GM19324 (cell line): ENCODE results near the gene GPR17.

ENCODE experiments used
- ATAC-seq: cut with Tn5 transposase; IDR thresholded peaks from one replicate; pipeline ENCODE4 v1.9.1; 2021; ENCODE audit warnings: mild to moderate bottlenecking, moderate library complexity; ENCODE audit not compliant: unreplicated experiment, low FRiP score

The GPR17 gene

GRCh38 chr2:127664065-127664894 is 18.3 kb downstream of the GPR17 start:
- ATAC-seq = no peak

- no peak for ATAC-seq
Measured at GRCh38 chr2:127664895-127665225, 18.9 kb downstream of the GPR17 start.

DNA sequence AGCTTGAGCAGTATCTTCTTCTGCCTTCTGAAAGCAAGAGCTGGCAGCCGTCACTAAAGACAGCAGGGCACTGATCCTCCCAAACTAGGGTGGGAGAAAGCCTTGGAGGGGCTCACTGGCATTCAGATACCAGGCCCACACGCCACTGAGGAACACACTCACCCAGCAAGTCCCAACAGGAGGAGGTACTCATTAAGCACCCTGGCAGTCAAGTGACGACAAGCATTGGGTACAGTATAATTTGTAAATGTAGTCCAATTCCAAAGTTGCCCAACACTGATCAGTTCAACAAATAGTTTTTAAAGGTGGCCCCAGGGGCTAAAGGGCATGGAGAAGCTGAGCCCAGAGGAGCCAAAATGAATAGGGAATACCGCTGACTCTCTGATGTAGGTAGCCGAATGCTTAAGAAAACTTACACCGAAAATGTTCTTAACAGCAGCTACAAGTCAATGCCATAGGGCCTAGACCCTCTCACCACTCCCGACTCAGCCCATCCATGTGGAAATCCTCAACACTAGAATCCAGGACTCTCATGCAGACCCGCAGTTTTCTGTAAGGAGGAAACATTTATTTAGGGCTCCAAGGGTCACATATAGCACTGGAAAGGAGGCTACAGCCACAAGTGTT is 19.4 kb downstream of the GPR17 start:
- no peak for ATAC-seq

GRCh38 chr2:127669056-127669455 is 23.1 kb downstream of the GPR17 start:
- ATAC-seq = no peak

- ATAC-seq = no peak
Measured at GRCh38 chr2:127670055-127670956, 24.4 kb downstream of the GPR17 start.

DNA sequence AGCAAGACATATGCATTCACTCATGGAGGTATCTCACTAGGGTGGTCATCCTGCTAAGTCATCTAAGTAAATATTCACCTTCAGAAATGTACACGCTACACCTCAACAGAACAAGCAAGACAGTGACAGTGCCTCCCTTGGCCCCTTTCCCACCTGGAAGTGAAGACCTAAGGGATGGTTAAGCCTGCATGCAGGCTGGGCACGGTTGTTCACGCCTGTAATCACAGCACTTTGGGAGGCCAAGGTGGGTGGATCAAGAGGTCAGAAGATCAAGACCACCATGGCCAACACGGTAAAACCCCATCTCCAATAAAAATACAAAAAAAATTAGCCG is 25.0 kb downstream of the GPR17 start:
- ATAC-seq = no peak

DNA sequence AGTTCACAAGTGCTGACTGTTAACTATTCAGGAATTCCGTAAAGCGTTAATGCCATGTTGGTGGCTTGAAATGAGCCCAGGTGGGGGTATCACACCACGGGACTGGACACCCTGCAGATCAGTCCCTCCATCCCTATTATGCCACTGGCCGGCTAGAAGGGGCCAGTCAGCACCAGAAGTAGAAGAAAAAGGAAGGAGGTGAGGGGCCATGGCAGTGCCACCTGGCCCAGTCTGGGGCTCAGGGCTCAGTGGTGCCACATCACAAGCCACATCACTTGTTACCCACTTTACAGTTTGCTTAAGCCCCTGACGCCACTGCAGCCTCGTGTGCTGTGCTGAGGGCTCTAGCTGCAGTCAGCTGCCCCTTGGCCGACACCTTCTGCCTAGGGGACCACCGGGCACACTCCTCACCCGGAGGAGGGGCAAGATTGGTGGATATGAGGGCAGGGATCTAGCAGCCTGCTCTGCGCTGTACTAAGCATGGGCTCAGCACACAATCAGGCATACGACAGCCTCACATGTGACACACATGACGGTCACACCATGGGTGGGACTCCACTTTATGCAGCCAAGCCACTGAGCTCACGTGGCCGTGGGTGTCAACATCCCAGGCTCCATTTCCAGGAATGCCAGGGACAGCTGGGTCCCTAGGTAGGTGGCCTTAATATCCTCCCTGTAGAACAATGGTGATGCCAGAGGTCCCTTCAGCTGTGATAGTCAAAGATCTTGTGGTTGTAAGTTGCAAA is 25.8 kb downstream of the GPR17 start:
- no peak for ATAC-seq

DNA sequence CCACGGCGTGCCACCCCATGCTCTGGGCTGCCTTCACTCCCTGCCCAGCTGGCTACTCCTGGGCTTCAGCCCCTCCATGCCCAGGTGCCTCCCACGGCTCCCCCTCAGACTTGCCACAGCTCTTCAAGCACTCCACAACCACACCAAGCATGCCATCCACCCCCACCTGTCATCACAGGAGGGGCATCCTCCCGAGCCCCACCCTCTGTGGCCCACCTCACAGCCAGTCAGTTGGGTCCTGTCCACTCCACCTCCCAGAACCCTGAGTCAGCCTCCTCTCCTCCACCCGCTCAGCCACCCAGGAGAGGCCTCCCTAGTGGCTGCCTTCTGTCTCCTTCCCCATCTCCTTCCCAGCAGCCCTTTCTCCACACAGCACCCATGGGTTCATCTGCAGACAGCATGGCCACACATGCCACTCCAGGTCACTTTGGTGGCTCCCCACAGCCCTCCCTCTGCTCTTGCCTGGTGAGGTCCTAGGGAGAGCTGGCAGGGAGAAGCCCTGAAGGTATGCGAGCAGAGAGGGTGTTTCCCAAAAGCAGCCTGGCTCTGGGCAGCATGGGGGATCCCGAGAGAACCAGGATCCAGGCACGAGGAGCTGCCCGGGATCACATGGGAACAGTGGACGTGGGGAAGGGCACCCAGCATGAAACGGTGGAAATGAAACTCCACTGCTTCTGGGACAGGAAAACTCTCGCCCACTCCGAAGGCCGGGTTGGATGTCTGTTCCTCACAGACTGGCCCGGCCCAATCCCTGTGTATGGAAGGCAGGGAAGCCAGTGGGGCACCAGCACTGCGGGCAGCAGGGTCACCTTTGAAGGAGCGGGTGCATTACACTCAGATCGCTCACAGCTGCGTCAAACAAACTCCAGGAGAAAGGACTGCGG is 26.6 kb downstream of the GPR17 start:
- no peak for ATAC-seq

GRCh38 chr2:127673291-127674069 is 27.5 kb downstream of the GPR17 start:
- no peak for ATAC-seq

DNA sequence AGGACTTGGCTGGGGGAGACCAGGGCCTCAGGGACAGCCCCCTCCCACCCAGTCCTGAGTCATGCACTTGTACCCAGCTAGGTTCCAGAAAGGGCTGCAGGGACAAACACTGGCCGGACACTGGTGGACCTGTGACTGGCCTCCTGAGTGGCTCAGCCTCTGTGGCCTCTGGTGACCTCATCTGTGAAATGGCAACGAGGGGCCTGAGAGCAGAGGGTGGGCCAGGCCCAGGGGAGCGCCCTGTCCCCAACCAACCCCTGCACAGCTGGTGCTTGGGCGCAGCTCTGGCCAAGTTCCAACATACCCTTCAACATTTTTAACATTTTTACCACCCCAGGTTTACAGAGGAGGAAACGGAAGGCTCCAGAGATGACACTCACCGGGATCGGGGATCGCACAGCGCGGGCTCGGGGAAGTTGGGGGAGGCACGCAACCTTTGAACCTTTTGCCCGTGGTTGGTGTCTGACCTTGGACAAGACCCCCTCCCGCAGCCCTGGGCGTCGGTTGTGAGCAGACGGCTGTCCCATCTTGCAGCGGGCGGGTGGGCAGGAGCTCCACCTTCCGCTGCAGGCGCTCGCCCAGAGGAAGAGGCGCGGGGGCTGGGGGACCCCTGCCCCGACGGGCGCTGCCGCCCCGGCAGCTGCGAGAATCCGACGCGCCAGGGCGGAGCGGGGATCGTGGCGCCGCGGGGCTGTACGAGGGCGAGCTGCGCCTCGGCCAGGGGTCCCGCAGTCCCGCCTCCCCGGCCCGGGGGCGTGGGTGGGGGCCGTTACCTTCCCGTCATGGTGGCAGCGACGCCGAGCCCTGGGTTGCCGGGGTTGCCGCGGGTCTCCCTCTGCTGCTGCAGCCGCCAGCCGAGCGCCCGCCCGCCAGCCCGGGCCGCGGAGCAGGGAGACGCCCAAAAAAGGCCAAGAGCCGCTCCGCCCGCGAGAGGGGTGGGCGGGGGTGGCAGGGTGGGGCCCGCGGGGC is 28.6 kb downstream of the GPR17 start:
- ATAC-seq = no peak

DNA sequence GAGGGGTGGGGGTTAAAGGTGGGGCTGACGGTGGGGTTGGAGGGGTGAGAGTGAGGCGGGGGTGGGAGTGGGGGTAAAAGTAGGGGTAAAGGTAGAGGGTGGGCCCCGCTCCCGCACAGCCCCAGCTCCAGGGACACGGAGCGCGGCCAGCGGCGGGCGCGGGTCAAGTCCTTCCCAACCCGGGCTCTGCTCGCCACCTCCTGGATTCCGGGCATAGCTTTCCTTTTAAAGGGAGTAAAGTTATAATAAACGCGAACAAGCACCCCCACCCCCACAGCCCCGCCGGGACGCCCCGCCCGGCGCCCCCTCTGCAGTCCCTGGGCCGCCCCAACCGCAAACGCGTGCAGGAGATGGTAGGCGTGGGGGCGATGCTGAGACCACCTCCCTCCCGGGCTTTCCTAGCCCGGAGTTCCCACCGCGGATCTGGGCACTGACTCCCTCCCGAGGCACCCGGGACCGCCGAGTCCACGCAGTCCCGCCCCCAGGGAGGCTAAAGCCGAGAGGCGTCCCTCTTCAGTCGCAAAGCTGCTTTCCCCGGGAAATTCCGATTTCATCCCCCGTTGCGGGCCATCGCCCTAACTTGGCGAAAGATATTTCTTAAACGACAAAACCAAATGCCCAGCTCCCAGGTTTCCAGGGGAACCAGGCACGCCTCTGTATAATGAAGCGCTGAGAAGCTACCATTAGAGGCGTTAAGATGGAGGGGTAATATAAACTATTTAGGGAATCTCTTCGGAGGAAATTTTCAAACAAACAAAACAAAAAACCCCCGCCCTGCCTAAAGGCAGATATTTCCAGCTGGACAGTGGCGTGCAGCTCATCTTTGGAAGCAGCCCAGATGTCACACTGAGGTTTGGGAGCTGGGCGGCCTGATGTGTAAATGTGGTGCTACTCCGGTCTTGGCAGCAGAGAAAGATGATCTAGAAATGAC is 29.6 kb downstream of the GPR17 start, which contains the start of gene LIMS2:
TSS of gene LIMS2 (minus strand) at position 200 of the 931 bp plus-strand sequence. CDS start 506 bp downstream, outside the sequence.
- ATAC-seq = no peak

GRCh38 chr2:127676906-127677305 is 31.0 kb downstream of the GPR17 start:
- ATAC-seq = no peak

DNA sequence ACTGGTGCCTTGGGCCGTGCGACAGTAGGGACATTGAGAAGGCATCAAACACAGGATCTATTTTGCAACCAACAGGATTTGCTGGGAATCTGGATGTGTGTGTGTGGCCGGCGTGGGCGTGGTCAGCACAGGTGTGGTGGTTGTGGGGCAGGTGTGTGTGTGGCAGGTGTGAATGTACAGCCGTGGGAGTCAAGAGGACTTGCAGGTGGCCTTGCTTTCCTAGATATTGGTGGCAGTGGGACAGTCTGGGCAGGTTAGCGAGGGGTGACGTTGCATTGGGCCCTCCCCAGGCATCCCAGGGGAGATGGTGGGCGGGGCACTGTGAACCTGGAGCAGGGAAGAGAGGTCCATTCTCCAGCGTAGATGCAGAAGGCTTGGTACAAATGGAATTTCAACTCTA is 32.6 kb downstream of the GPR17 start:
- no peak for ATAC-seq

GRCh38 chr2:127678991-127679390 is 33.0 kb downstream of the GPR17 start:
- no peak for ATAC-seq

DNA sequence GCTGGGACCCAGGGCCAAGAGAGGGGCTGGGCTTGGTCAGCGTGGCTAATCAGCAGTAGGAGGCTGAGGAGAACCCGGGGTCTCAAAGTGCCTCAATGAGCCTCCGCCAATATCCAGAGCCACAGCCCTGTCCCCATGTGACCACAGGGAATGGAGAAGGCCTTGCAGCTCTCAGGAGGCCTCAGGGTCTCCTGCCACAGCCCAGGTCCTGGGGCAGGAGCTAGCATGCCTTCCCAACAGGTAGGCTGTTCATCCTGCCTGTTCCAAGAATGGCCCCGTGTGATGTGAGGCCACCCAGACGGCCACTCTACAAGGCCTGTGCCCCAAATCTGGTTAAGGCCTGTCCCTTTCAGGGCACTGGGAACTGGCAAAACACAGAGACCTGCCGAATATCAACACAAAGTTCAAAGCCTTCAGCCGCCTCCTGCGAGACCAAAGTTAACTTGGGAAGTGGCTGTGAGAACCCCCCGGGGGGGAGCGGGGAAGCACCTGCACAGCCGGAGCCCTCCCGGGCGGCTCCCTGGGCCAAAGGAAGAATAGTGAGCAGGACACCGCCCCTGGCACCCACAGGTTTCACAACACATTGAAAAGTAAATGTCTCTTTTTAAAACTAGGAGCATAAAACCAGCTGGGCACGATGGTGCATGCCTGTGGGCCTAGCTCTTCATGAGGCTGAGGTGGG is 33.9 kb downstream of the GPR17 start:
- ATAC-seq = no peak

GRCh38 chr2:127680706-127681287 is 34.8 kb downstream of the GPR17 start:
- no peak for ATAC-seq
